Measurements from ENCODE around the gene POLL. TPM values are rescaled to one million over a fixed set of nuclear protein-coding genes. Genes with fewer than 3 reads are reported as not detected.
A peak's percentile ranks its signal among the peaks of the same experiment; 100 is the strongest.
"Not testable (repeated sequence)": the region's sequence is repeated elsewhere in the genome, so short reads cannot be mapped to it uniquely, and the experiment has no call there.

The POLL gene
- total RNA-seq, result 8.6 and 8.7 TPM in 2 replicates

- Histone ChIP-seq H3K36me3 (ENCODE audit: control insufficient read depth, insufficient read depth, low read length) (peaks cover 12% of the 10 kb centered on the region), H3K4me3 (ENCODE audit: low read depth, low read length) (peak within 1 kb of the TSS; percentile 90), H3K27me3 (ENCODE audit: control insufficient read depth, insufficient read depth, low read length) (no peaks in the 10 kb centered on the region)
- TF ChIP-seq CTCF (IDR thresholded peaks at IDR 0.05; ENCODE audit: insufficient read depth, low read length, severe bottlenecking), result no peak
- no peak for FAIRE-seq
- peak; percentile 84 for DNase-seq (ENCODE audit: low read depth)
These were observed at the start of gene POLL, which contains the start of gene DPCD for GRCh38 chr10:101587725-101588653. POLL (minus strand) TSS chr10:101588257; CDS start chr10:101587360, 897 bp downstream. DPCD (plus strand) TSS chr10:101588321; CDS start chr10:101588337, 16 bp downstream.

GRCh38 chr10:101633510-101633909 is 45.5 kb upstream of the POLL start:
- H3K4me3 ChIP-seq (ENCODE audit: low read depth, low read length); H3K27me3 ChIP-seq (ENCODE audit: control insufficient read depth, insufficient read depth, low read length); DNase-seq (ENCODE audit: low read depth); H3K36me3 ChIP-seq (ENCODE audit: control insufficient read depth, insufficient read depth, low read length); FAIRE-seq: not testable (repeated sequence)

GRCh38 chr10:101631821-101632475 is 43.9 kb upstream of the POLL start:
- TF ChIP-seq CTCF (IDR thresholded peaks at IDR 0.05; ENCODE audit: insufficient read depth, low read length, severe bottlenecking), result no peak
- DNase-seq (ENCODE audit: low read depth) (no peak), FAIRE-seq (no peak)
- H3K36me3 ChIP-seq (ENCODE audit: control insufficient read depth, insufficient read depth, low read length), result peaks cover 2% of the 10 kb centered on the region
- no peak overlapping the region for H3K4me3 ChIP-seq (ENCODE audit: low read depth, low read length)
- H3K27me3 ChIP-seq (ENCODE audit: control insufficient read depth, insufficient read depth, low read length), result no peaks in the 10 kb centered on the region

GRCh38 chr10:101630633-101630920 is 42.5 kb upstream of the POLL start:
- Histone ChIP-seq H3K27me3 (ENCODE audit: control insufficient read depth, insufficient read depth, low read length) (no peaks in the 10 kb centered on the region), H3K36me3 (ENCODE audit: control insufficient read depth, insufficient read depth, low read length) (peaks cover 2% of the 10 kb centered on the region), H3K4me3 (ENCODE audit: low read depth, low read length) (no peak overlapping the region)
- DNase-seq (ENCODE audit: low read depth) (no peak), FAIRE-seq (no peak)
- no peak for TF ChIP-seq CTCF (IDR thresholded peaks at IDR 0.05; ENCODE audit: insufficient read depth, low read length, severe bottlenecking)

GRCh38 chr10:101629837-101630632 is 42.0 kb upstream of the POLL start:
- no peak for TF ChIP-seq CTCF (IDR thresholded peaks at IDR 0.05; ENCODE audit: insufficient read depth, low read length, severe bottlenecking)
- DNase-seq (ENCODE audit: low read depth) (no peak), FAIRE-seq (peak; percentile 66)
- Histone ChIP-seq H3K27me3 (ENCODE audit: control insufficient read depth, insufficient read depth, low read length) (no peaks in the 10 kb centered on the region), H3K36me3 (ENCODE audit: control insufficient read depth, insufficient read depth, low read length) (peaks cover 2% of the 10 kb centered on the region), H3K4me3 (ENCODE audit: low read depth, low read length) (no peak overlapping the region)

All from bronchial epithelial cell (primary cell).